B cell (primary cell): Measurements from ENCODE around the gene DLX2.

Experiments
- CTCF ChIP-seq: fragments of 200-600 bp; IDR thresholded peaks from one replicate; pipeline ENCODE4 v1.8.0; 2022; ENCODE audit warnings: antibody characterized with exemption, mild to moderate bottlenecking
- EZH2 ChIP-seq: IDR thresholded peaks from 2 replicates; pipeline ENCODE4 v1.6.1; 2012; ENCODE audit warnings: borderline replicate concordance, low read depth, mild to moderate bottlenecking, moderate library complexity, low read length; ENCODE audit not compliant: insufficient read depth, poor library complexity, severe bottlenecking

- peak; percentile 15 for TF ChIP-seq CTCF
- TF ChIP-seq EZH2: no peak
These were observed 3.6 kb upstream of the DLX2 start for GRCh38 chr2:172106108-172106961.
